ENCODE data around the gene SBNO1. TPM values are rescaled to one million over a fixed set of nuclear protein-coding genes. Genes with fewer than 3 reads are reported as not detected.

SBNO1 gene
- total and polyA plus RNA-seq, 3 donors from 2014 or later, result 91.4 to 114 (median 91.4) TPM

DNA sequence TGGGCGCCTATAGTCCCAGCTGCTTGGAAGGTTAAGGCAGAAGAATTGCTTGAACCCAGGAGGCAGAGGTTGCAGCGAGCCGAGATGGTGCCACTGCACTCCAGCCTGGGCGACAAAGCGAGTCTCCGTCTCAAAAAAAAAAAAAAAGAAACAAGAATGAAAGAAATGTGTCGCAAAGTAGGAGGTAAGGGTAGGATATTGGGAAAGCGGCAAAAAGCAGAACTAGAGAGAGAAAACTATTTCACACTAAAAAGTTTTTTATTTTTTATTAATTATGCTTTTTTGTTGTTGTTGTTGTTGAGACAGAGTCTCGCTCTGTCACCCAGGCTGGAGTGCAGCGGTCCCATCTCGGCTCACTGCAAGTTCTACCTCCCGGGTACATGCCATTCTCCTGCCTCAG lies 17.7 kb downstream of the SBNO1 start:
- H3K36me3 ChIP-seq (ENCODE audit: low read depth, missing control alignments), result no peaks in the 10 kb centered on the region

DNA sequence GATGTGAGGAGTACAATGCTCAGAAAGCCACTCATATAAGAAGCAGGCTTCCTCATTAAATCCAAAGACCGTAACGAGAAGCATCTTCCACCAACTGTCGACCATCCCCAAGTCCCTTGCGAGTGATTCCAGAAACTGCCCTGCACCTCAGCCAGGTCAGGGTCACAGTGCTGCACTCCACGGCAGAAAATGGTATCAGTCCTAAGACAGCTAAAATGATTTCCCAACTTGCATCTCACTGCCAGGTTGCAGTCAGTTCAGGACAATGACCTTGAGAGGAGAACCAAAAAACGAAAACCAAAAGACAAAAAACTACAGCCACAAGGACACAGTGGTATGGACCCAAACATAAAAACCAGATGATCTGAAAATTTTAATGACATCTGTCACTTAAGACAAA lies 20.6 kb downstream of the SBNO1 start:
- Histone ChIP-seq H3K9me3 (no peaks in the 10 kb centered on the region), H3K4me1 (peaks cover 4% of the 10 kb centered on the region), H3K36me3 (ENCODE audit: low read depth, missing control alignments) (no peaks in the 10 kb centered on the region), H3K4me3 (no peak overlapping the region), H3K27ac (peak overlapping the region in 1 of 2 donors; percentile 63), H3K27me3 (no peaks in the 10 kb centered on the region)
- no peak for TF ChIP-seq POLR2A (IDR thresholded peaks at IDR 0.05)
- TF ChIP-seq, protein P1, sequence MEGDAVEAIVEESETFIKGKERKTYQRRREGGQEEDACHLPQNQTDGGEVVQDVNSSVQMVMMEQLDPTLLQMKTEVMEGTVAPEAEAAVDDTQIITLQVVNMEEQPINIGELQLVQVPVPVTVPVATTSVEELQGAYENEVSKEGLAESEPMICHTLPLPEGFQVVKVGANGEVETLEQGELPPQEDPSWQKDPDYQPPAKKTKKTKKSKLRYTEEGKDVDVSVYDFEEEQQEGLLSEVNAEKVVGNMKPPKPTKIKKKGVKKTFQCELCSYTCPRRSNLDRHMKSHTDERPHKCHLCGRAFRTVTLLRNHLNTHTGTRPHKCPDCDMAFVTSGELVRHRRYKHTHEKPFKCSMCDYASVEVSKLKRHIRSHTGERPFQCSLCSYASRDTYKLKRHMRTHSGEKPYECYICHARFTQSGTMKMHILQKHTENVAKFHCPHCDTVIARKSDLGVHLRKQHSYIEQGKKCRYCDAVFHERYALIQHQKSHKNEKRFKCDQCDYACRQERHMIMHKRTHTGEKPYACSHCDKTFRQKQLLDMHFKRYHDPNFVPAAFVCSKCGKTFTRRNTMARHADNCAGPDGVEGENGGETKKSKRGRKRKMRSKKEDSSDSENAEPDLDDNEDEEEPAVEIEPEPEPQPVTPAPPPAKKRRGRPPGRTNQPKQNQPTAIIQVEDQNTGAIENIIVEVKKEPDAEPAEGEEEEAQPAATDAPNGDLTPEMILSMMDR (IDR thresholded peaks at IDR 0.05), result no peak
- WGBS, 2 donors, result 34 to 37% methylated on average over 6 of the region's 6 CpGs
- intact Hi-C loops (cut with DNase I; ENCODE audit: low total_unique reads), result no loop called here
- DNase-seq, result peak; percentile 55

More for the DNA sequence above, 17.7 kb downstream of the SBNO1 start:
- DNase-seq, result no peak
- Histone ChIP-seq H3K4me3 (no peak overlapping the region), H3K27me3 (no peaks in the 10 kb centered on the region), H3K27ac (no peak overlapping the region), H3K4me1 (peaks cover 4% of the 10 kb centered on the region), H3K9me3 (no peaks in the 10 kb centered on the region)
- 95 to 96% methylated on average over 12 of the region's 12 CpGs for WGBS, 2 donors
- intact Hi-C loops (cut with DNase I; ENCODE audit: low total_unique reads), result no loop called here
- no peak for TF ChIP-seq POLR2A (IDR thresholded peaks at IDR 0.05)
- TF ChIP-seq, protein P1 (IDR thresholded peaks at IDR 0.05), result no peak

DNA sequence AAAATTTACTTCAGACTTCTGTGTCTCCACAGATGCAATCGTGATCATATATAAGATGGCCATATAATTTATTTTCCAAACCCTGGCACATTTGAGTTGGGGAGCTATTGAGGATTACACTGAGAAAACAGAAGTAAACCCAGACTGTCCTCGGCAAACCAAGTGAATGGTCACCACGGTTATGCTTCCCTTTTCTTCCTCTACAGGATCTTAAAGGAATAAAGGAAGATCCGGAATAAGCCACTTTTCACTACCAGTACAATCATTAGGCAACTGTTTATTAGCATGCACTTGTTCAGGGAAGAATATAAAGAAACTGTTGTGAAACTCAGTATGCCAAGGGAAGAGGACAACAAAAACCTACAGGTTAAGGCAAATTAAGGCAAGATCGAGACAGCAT lies 27.6 kb downstream of the SBNO1 start:
- no peak for DNase-seq
- WGBS, 2 donors, result 83 to 87% methylated on average over 5 of the region's 5 CpGs
- H3K4me3 ChIP-seq, result no peak overlapping the region
- no peaks in the 10 kb centered on the region for H3K27me3 ChIP-seq
- TF ChIP-seq, protein P1 (IDR thresholded peaks at IDR 0.05), result no peak
- TF ChIP-seq POLR2A (IDR thresholded peaks at IDR 0.05), result no peak
- H3K36me3 ChIP-seq (ENCODE audit: low read depth, missing control alignments), result no peaks in the 10 kb centered on the region
- H3K9me3 ChIP-seq, result no peaks in the 10 kb centered on the region
- intact Hi-C loops (cut with DNase I; ENCODE audit: low total_unique reads), result no loop called here
- H3K4me1 ChIP-seq, result no peaks in the 10 kb centered on the region
- no peak overlapping the region for H3K27ac ChIP-seq

DNA sequence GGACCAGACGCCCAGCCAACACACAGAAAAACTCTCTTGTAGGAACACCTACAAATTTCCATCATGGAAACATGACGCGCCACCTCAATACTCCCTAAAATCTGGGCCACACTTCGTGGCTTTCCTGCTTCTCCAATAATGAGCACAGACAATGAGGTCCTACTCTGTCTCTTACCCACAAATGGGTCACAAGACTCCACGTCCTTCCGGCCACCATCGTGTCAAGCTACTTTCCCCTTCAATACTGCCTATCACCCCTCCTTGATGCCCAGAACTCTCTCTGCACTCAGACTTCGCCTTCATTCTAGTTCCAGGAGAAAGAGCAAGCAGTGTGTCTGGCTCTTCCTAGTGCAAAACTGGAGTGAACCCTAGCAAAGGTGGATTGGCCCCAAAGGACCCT lies 28.1 kb downstream of the SBNO1 start:
- intact Hi-C loops (cut with DNase I; ENCODE audit: low total_unique reads), result no loop called here
- Histone ChIP-seq H3K4me3 (no peak overlapping the region), H3K9me3 (no peaks in the 10 kb centered on the region), H3K27ac (no peak overlapping the region), H3K4me1 (no peaks in the 10 kb centered on the region), H3K36me3 (ENCODE audit: low read depth, missing control alignments) (no peaks in the 10 kb centered on the region), H3K27me3 (no peaks in the 10 kb centered on the region)
- WGBS, 2 donors, result 91 to 93% methylated on average over 8 of the region's 8 CpGs
- TF ChIP-seq, protein P1 (IDR thresholded peaks at IDR 0.05), result no peak
- no peak for TF ChIP-seq POLR2A (IDR thresholded peaks at IDR 0.05)
- no peak for DNase-seq

DNA sequence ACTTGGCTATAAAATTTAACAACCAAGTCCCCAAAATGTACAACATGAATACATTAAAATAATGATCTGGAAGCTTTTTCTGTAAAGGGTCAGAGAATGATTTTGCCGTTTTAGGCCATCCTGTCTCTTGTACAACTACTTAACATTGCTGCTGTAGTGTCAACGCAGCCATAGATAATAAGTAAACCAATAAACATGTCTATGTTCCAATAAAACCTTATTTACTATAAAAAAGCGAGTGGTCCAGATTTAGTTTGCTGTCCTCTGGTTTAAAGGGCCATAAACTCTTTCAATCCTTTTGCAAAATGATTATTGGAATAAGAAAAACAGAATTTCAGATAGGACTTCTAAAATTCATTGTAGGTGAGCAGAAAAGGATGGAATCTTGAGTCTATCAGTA lies 29.2 kb downstream of the SBNO1 start:
- no peaks in the 10 kb centered on the region for H3K36me3 ChIP-seq (ENCODE audit: low read depth, missing control alignments)
- WGBS, 2 donors, result 80 to 85% methylated on average over 3 of the region's 3 CpGs
- intact Hi-C loops (cut with DNase I; ENCODE audit: low total_unique reads), result no loop called here

More for the DNA sequence above, 29.2 kb downstream of the SBNO1 start:
- no peak overlapping the region for H3K4me3 ChIP-seq
- H3K9me3 ChIP-seq, result no peaks in the 10 kb centered on the region
- no peak overlapping the region for H3K27ac ChIP-seq
- DNase-seq, result no peak
- H3K27me3 ChIP-seq, result no peaks in the 10 kb centered on the region
- no peaks in the 10 kb centered on the region for H3K4me1 ChIP-seq
- TF ChIP-seq POLR2A (IDR thresholded peaks at IDR 0.05), result no peak
- TF ChIP-seq, protein P1 (IDR thresholded peaks at IDR 0.05), result no peak
